ENCODE data around the gene LRRC4C. TPM values are rescaled to one million over a fixed set of nuclear protein-coding genes. Genes with fewer than 3 reads are reported as not detected.

Gene LRRC4C
- total and polyA plus RNA-seq, 2 experiments from 2014 or later, result 0.35 to 1.1 TPM

GRCh38 chr11:40467771-40468170, 991.7 kb downstream of the LRRC4C start:
- TF ChIP-seq ZNF331 (CRISPR knock-in tag; IDR thresholded peaks at IDR 0.05; ENCODE audit: low read depth) (no peak), NANOG (IDR thresholded peaks at IDR 0.05; ENCODE audit: borderline replicate concordance) (no peak), ZNF462 (CRISPR knock-in tag; IDR thresholded peaks at IDR 0.05) (no peak), STAT1 (IDR thresholded peaks at IDR 0.05; ENCODE audit: unreplicated experiment) (no peak), REST (IDR thresholded peaks at IDR 0.05; ENCODE audit: unreplicated experiment) (no peak), EZH2phosphoT487 (IDR thresholded peaks at IDR 0.05; ENCODE audit: unreplicated experiment) (no peak), ZNF114 (CRISPR knock-in tag; IDR thresholded peaks at IDR 0.05) (no peak), POLR2AphosphoS5 (IDR thresholded peaks at IDR 0.05; ENCODE audit: low read depth) (no peak), EZH2 (IDR thresholded peaks at IDR 0.05; ENCODE audit: low read depth, unreplicated experiment) (no peak)
- DNase-seq (ENCODE audit: low spot score) (no peak), ATAC-seq (no peak)
- Histone ChIP-seq H3K79me2 (replicated peaks; ENCODE audit: insufficient read depth) (no peaks in the 10 kb centered on the region), H3K4me1 (ENCODE audit: insufficient read depth) (no peaks in the 10 kb centered on the region), H3K9me2 (ENCODE audit: insufficient read depth) (no peaks in the 10 kb centered on the region), H2AFZ (no peak overlapping the region), H3K27me3 (ENCODE audit: insufficient read depth) (no peaks in the 10 kb centered on the region), H4K20me1 (replicated peaks; ENCODE audit: insufficient read depth) (no peaks in the 10 kb centered on the region), H3K27ac (ENCODE audit: low read depth) (no peak overlapping the region), H3F3A (replicated peaks; ENCODE audit: low read depth) (no peaks in the 10 kb centered on the region), H3K36me3 (ENCODE audit: insufficient read depth) (no peaks in the 10 kb centered on the region), H3K4me2 (no peak overlapping the region), H3K4me3 (no peak overlapping the region)
- Mint-ChIP-seq H3K36me3 (ENCODE audit: low read depth) (no peaks in the 10 kb centered on the region), H3K27ac (no peak overlapping the region), H3K4me3 (no peak overlapping the region), H3K27me3 (ENCODE audit: insufficient read depth, low read depth, poor library complexity) (peaks cover 2% of the 10 kb centered on the region), H3K9me3 (no peaks in the 10 kb centered on the region), H3K4me1 (no peaks in the 10 kb centered on the region)

Measured in GM23338 (cell line).